Muscle of leg (tissue), 11 donors: ENCODE data around the gene SKAP1. TPM values are rescaled to one million over a fixed set of nuclear protein-coding genes. Genes with fewer than 3 reads are reported as not detected.

Experiments used
- DNase-seq: peaks from one replicate; pipeline ENCODE4 v3.0.0; 2013
- H3K27ac ChIP-seq: one replicate; pipeline ENCODE4 v1.5.1; 2013; ENCODE audit warnings: mild to moderate bottlenecking, low read length, control low read depth
- H3K27me3 ChIP-seq: one replicate; pipeline ENCODE4 v1.6.1; 2013; ENCODE audit warnings: low read length; ENCODE audit not compliant: control insufficient read depth, insufficient read depth
- H3K36me3 ChIP-seq: one replicate; pipeline ENCODE4 v1.6.1; 2013; ENCODE audit warnings: low read length; ENCODE audit not compliant: control insufficient read depth, insufficient read depth
- H3K4me1 ChIP-seq: one replicate; pipeline ENCODE4 v1.6.1; 2013; ENCODE audit warnings: low read length; ENCODE audit not compliant: control insufficient read depth, insufficient read depth
- H3K4me3 ChIP-seq: one replicate; pipeline ENCODE4 v1.5.1; 2013; ENCODE audit warnings: low read length, control low read depth
- H3K9me3 ChIP-seq: replicated peaks from 2 replicates; pipeline ENCODE4 v1.6.1; 2013; ENCODE audit warnings: low read depth, low read length; ENCODE audit not compliant: control insufficient read depth
- WGBS: methylation state at CpG from one replicate; pipeline ENCODE4 v1.1.5; 2013; ENCODE audit warnings: missing lambda C conversion rate; ENCODE audit not compliant: insufficient coverage; 5-methylcytosine and 5-hydroxymethylcytosine counted together
- polyA plus RNA-seq, 8 donors: library from polyadenylated mRNA; unstranded; fragments of 120-200 nt; gene quantifications; one replicate each; pipeline versions ENCODE4 v1.2.1 to v1.2.3, GENCODE V29; 2013; ENCODE audit warnings: inconsistent platforms in 1 of 8, low replicate concordance in 1 of 8; ENCODE audit not compliant: insufficient read length in 8 of 8, insufficient read depth in 1 of 8
- total RNA-seq: library from RNA; stranded (reverse); fragments of 120-200 nt; gene quantifications from one replicate; pipeline ENCODE4 v1.2.4, GENCODE V29; 2013

SKAP1 gene
- total and polyA plus RNA-seq, 9 donors = 0.22 to 0.52 (median 0.37) TPM; not detected in 1

DNA sequence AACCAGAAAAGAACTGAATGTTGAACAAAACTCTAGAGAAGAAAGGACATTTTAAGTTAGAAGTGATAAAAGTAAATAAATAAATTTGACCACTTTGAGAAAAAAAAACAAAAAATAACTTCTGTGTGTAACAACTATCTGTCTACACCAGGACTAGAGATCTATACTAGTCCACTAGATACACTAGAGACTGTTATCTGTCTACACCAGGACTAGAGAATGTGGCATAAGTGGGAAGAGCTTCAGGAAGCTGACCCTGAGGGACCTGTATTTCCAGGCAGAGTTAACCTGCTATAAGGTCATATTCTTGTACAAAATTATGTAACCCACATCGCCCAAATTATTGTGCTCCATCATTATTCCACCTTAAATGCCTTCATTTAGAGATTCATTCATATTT, 160.8 kb downstream of the SKAP1 start:
- no peak for DNase-seq
- Histone ChIP-seq H3K4me3 (no peak overlapping the region), H3K27me3 (no peaks in the 10 kb centered on the region), H3K9me3 (no peaks in the 10 kb centered on the region), H3K36me3 (no peaks in the 10 kb centered on the region), H3K4me1 (no peaks in the 10 kb centered on the region), H3K27ac (no peak overlapping the region)
- no CpG with 5 or more reads among the region's 1 CpG for WGBS

GRCh38 chr17:48263731-48264035, 166.3 kb downstream of the SKAP1 start:
- no peak for DNase-seq
- WGBS = 89% methylated on average over 2 of the region's 8 CpGs
- H3K4me1 ChIP-seq = no peaks in the 10 kb centered on the region
- no peaks in the 10 kb centered on the region for H3K36me3 ChIP-seq
- no peaks in the 10 kb centered on the region for H3K9me3 ChIP-seq
- H3K27ac ChIP-seq = no peak overlapping the region
- no peak overlapping the region for H3K4me3 ChIP-seq
- no peaks in the 10 kb centered on the region for H3K27me3 ChIP-seq

- Histone ChIP-seq H3K27ac (no peak overlapping the region), H3K27me3 (no peaks in the 10 kb centered on the region), H3K9me3 (no peaks in the 10 kb centered on the region), H3K36me3 (no peaks in the 10 kb centered on the region), H3K4me1 (no peaks in the 10 kb centered on the region), H3K4me3 (no peak overlapping the region)
- WGBS = 75% methylated on average over 2 of the region's 2 CpGs
- no peak for DNase-seq
Observed at GRCh38 chr17:48262982-48263730, 166.9 kb downstream of the SKAP1 start.

- H3K4me1 ChIP-seq = no peaks in the 10 kb centered on the region
- no peak overlapping the region for H3K27ac ChIP-seq
- 36% methylated on average over 3 of the region's 5 CpGs for WGBS
Observed at GRCh38 chr17:48261297-48261880, 168.6 kb downstream of the SKAP1 start.

GRCh38 chr17:48259694-48260291, 170.2 kb downstream of the SKAP1 start:
- peak; percentile 42 for DNase-seq
- H3K4me3 ChIP-seq = no peak overlapping the region
- H3K27ac ChIP-seq = no peak overlapping the region
- no peaks in the 10 kb centered on the region for H3K27me3 ChIP-seq
- no peaks in the 10 kb centered on the region for H3K4me1 ChIP-seq
- WGBS = no CpG with 5 or more reads among the region's 3 CpGs
- H3K36me3 ChIP-seq = no peaks in the 10 kb centered on the region
- no peaks in the 10 kb centered on the region for H3K9me3 ChIP-seq

More at GRCh38 chr17:48261297-48261880, 168.6 kb downstream of the SKAP1 start:
- Histone ChIP-seq H3K9me3 (no peaks in the 10 kb centered on the region), H3K4me3 (no peak overlapping the region), H3K36me3 (no peaks in the 10 kb centered on the region), H3K27me3 (no peaks in the 10 kb centered on the region)
- no peak for DNase-seq

DNA sequence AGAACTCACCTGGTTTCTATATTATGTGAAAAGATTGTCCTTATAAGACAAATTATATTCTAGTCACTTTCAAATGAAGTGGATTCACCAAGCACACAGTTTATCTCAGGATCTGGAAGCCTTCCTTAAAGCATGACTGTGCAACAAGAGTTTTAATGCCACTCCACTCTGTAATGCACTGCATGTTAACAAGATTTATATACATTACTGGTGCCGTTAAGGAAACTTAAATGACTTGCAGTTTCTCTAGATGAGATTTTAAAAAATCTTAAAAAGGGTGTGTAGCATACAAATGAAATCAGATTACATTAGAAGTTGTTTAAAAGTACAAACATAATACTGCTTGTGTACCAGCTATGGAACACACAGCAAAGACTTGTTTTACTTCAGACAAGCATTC, 171.7 kb downstream of the SKAP1 start:
- H3K36me3 ChIP-seq = no peaks in the 10 kb centered on the region

DNA sequence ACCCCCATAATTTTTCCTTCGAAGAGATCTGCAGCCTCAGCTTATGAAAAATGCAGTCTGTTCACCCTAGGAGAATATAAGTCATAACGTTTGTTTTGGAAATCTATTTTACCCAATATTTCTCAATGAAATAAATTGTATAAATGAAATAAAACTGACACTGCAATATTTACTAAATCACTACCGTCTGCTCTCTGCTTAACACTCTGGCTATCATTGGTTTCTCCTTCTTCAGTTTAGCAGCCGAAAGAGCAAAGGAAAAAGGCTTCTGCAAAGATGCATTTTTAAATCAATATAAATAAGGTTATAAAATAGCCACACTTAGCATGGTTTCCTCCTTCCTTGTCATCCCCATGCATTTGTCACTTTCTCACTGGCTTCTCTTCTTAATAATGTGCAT, 174.3 kb downstream of the SKAP1 start:
- H3K4me3 ChIP-seq = no peak overlapping the region
- no peaks in the 10 kb centered on the region for H3K36me3 ChIP-seq
- DNase-seq = no peak
- H3K9me3 ChIP-seq = no peaks in the 10 kb centered on the region
- WGBS = no CpG with 5 or more reads among the region's 4 CpGs
- peaks cover 2% of the 10 kb centered on the region for H3K27me3 ChIP-seq
- H3K4me1 ChIP-seq = no peaks in the 10 kb centered on the region
- no peak overlapping the region for H3K27ac ChIP-seq

More for the DNA sequence above, 171.7 kb downstream of the SKAP1 start:
- no peak for DNase-seq
- Histone ChIP-seq H3K9me3 (no peaks in the 10 kb centered on the region), H3K4me1 (no peaks in the 10 kb centered on the region), H3K27ac (no peak overlapping the region), H3K27me3 (peaks cover 2% of the 10 kb centered on the region), H3K4me3 (no peak overlapping the region)
- WGBS = no CpG with 5 or more reads among the region's 1 CpG

DNA sequence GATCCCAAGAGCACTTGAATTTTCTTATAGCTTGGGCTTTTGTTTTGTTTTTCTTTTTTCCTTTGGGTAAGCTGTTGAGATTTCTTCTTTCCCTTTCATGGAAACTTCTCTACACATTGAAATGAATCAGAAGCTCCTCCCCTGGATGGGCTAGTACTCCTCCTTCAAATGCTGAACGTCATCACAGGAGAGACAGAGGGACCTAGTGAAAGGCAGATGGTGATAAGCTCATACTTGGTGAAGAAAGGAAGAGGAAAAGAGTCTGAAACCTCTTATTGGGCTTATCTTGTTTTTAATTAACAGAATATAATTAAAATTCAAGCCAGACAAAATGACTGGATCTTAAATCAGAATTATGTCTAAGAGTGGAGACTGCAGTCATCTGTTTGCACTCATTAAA, 175.1 kb downstream of the SKAP1 start:
- H3K36me3 ChIP-seq = no peaks in the 10 kb centered on the region
- H3K27me3 ChIP-seq = peaks cover 2% of the 10 kb centered on the region
- WGBS = no CpG with 5 or more reads among the region's 1 CpG
- H3K4me3 ChIP-seq = no peak overlapping the region
- H3K27ac ChIP-seq = no peak overlapping the region
- no peaks in the 10 kb centered on the region for H3K9me3 ChIP-seq
- H3K4me1 ChIP-seq = no peaks in the 10 kb centered on the region
- no peak for DNase-seq

DNA sequence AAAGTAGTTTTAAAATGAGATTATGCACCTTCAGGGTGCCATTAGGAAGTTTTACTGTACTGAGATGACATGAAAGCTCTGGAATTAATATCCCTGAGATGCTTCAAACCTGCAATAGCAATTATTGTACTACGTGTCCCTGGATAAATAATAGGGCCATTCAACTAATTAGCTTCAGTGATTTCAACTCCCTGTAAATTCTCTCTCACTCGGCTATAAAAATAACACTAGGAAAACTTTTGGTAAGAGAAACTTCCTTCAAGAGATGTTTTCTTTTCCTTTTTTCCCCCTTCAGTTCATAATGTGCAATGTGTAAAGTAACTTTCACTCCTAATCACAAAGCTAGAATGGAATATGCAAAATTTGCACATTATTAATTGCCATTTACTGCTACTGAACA, 176.0 kb downstream of the SKAP1 start:
- Histone ChIP-seq H3K27me3 (peaks cover 2% of the 10 kb centered on the region), H3K27ac (no peak overlapping the region), H3K4me1 (no peaks in the 10 kb centered on the region), H3K9me3 (no peaks in the 10 kb centered on the region), H3K36me3 (no peaks in the 10 kb centered on the region), H3K4me3 (no peak overlapping the region)
- no CpG with 5 or more reads among the region's 2 CpGs for WGBS
- DNase-seq = no peak

DNA sequence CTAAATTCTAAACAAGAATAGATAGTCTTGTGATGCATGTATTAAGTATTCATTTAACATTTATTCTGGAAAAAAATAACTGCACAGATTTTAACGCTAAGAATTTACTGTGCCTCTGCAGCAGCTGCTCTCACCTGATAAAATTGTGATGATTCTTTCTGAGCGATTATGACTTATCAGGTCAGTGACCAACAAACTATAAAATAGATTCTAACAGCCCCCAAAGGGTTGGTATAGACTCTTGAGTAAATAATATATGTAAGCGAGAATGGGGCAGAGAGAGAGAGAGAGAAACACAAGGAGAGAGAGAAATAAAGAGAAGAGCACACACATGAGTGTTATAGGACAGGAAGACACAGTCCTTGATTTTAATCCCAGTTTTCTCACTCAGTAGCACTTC, 178.1 kb downstream of the SKAP1 start:
- H3K27me3 ChIP-seq = peaks cover 2% of the 10 kb centered on the region
- H3K4me1 ChIP-seq = no peaks in the 10 kb centered on the region
- H3K4me3 ChIP-seq = no peak overlapping the region
- WGBS = no CpG with 5 or more reads among the region's 3 CpGs
- DNase-seq = no peak
- no peaks in the 10 kb centered on the region for H3K36me3 ChIP-seq
- no peak overlapping the region for H3K27ac ChIP-seq
- no peaks in the 10 kb centered on the region for H3K9me3 ChIP-seq
